ENCODE results near the gene CDC23.

The CDC23 gene

DNA sequence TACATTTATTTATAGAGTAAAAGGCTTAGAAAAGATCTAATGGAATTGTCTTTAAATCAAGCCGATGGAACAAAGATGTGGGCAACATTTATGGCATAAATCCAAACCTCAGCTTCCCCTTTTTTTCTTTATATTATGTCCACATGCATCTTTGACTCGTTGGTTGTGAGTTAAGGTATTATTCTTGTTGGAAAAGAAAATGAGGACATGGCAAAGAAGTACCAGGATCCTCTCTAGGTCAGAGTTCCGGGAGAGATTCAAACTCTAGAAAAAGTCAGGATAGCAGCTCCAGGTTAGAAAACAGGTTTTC is 73.4 kb downstream of the CDC23 start:
- DNase-seq (ENCODE audit: low read depth): no peak

- DNase-seq (ENCODE audit: low read depth): no peak
Measured at GRCh38 chr5:138138949-138139780, 74.0 kb downstream of the CDC23 start, which contains the start of gene NME5. TSS of gene NME5 (minus strand) at chr5:138139428. CDS start at chr5:138138780, 648 bp downstream.
